ENCODE data around the gene IGF2.

DNA sequence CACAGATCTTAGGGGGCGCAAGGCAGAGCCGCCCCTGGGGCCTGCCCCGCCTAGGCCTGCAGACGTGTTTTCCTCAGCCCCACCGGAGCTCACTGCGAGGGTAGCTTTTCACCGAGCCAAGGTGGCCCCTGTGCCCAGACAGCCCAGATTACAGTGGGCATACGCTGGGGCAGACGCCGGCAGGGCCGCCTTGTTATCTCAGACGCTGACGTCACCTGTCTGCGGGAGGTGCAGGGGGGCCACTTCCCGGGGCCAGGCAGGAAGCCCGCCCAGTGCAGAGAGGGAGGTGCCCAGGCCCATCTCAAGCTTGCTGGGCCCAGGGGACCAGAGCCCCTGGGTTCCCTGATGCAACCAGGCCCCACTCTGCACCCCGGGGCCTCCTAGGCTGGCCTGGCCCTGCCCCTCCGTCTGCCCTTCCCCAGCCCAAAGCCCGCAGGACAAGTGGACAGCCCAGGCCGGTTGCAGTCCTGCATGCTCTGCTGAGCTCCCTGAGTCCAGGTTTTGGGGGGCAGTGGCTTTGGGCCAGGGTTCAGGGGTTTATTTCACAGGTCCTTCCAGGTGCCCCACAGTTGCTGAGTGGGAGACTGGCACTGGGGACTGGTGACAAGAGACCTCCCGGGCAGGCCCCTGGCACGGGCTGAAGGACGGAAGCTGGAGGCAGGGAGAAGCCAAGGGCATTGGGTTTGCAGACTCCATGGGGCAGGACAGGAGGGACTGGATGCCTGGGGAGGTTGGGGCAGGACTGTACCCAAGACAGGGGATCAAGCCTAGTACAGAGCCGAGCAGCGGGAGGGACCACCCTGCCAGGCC lies 38.6 kb downstream of the IGF2 start:
- TF ChIP-seq, protein P1, sequence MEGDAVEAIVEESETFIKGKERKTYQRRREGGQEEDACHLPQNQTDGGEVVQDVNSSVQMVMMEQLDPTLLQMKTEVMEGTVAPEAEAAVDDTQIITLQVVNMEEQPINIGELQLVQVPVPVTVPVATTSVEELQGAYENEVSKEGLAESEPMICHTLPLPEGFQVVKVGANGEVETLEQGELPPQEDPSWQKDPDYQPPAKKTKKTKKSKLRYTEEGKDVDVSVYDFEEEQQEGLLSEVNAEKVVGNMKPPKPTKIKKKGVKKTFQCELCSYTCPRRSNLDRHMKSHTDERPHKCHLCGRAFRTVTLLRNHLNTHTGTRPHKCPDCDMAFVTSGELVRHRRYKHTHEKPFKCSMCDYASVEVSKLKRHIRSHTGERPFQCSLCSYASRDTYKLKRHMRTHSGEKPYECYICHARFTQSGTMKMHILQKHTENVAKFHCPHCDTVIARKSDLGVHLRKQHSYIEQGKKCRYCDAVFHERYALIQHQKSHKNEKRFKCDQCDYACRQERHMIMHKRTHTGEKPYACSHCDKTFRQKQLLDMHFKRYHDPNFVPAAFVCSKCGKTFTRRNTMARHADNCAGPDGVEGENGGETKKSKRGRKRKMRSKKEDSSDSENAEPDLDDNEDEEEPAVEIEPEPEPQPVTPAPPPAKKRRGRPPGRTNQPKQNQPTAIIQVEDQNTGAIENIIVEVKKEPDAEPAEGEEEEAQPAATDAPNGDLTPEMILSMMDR (IDR thresholded peaks at IDR 0.05): no peak
- peak in 1 of 2 donors; percentile 19 for TF ChIP-seq POLR2AphosphoS5 (IDR thresholded peaks at IDR 0.05)
